H9 (cell line): ENCODE results near the gene RAB26. TPM values are rescaled to one million over a fixed set of nuclear protein-coding genes. Genes with fewer than 3 reads are reported as not detected.

Experiments
- DNase-seq: peaks from one replicate; pipeline ENCODE4 v3.0.0-alpha.2; 2017
- H2AFZ ChIP-seq: one replicate; pipeline ENCODE4 v1.6.1; 2013; ENCODE audit warnings: mild to moderate bottlenecking, low read length, control low read depth, moderate library complexity
- H2AK5ac ChIP-seq: 2 replicates; pipeline ENCODE4 v1.6.1; 2013; ENCODE audit warnings: low read length, control low read depth, mixed read lengths; ENCODE audit not compliant: insufficient read length
- H2BK120ac ChIP-seq: one replicate; pipeline ENCODE4 v1.6.1; 2013; ENCODE audit warnings: low read depth, mild to moderate bottlenecking, low read length, control low read depth, inconsistent platforms; ENCODE audit not compliant: poor library complexity, severe bottlenecking
- H2BK12ac ChIP-seq: 2 replicates; pipeline ENCODE4 v1.6.1; 2013; ENCODE audit warnings: low read length, control low read depth, mixed read lengths, low read depth; ENCODE audit not compliant: insufficient read length
- H2BK15ac ChIP-seq: 2 replicates; pipeline ENCODE4 v1.6.1; 2013; ENCODE audit warnings: low read depth, low read length, control low read depth
- H2BK20ac ChIP-seq: one replicate; pipeline ENCODE4 v1.6.1; 2013; ENCODE audit warnings: low read depth, mild to moderate bottlenecking, low read length, control low read depth, inconsistent platforms; ENCODE audit not compliant: poor library complexity, severe bottlenecking
- H2BK5ac ChIP-seq: 2 replicates; pipeline ENCODE4 v1.6.1; 2013; ENCODE audit warnings: low read length, control low read depth, mixed read lengths; ENCODE audit not compliant: insufficient read length
- H3K14ac ChIP-seq: 2 replicates; pipeline ENCODE4 v1.6.1; 2013; ENCODE audit warnings: low read length, control low read depth; ENCODE audit not compliant: insufficient read depth
- H3K18ac ChIP-seq: 2 replicates; pipeline ENCODE4 v1.6.1; 2013; ENCODE audit warnings: low read depth, mild to moderate bottlenecking, mixed read lengths, low read length, control low read depth; ENCODE audit not compliant: insufficient read length
- H3K23ac ChIP-seq: 2 replicates; pipeline ENCODE4 v1.6.1; 2013; ENCODE audit warnings: low read length, control low read depth, mixed read lengths, low read depth; ENCODE audit not compliant: insufficient read length
- H3K23me2 ChIP-seq: 2 replicates; pipeline ENCODE4 v1.6.1; 2013; ENCODE audit warnings: low read depth, mild to moderate bottlenecking, mixed read lengths, low read length, control low read depth; ENCODE audit not compliant: insufficient read length, poor library complexity, severe bottlenecking
- H3K27ac ChIP-seq: 2 replicates; pipeline ENCODE4 v1.5.1; 2013; ENCODE audit warnings: low read length, control low read depth, mixed read lengths, low read depth; ENCODE audit not compliant: insufficient read length
- H3K27me3 ChIP-seq: 2 replicates; pipeline ENCODE4 v1.6.1; 2013; ENCODE audit warnings: low read length, control low read depth, inconsistent platforms; ENCODE audit not compliant: insufficient read depth
- H3K4ac ChIP-seq: 2 replicates; pipeline ENCODE4 v1.6.1; 2013; ENCODE audit warnings: low read depth, mild to moderate bottlenecking, control low read depth, inconsistent platforms, low read length, moderate library complexity
- H3K4me1 ChIP-seq: 2 replicates; pipeline ENCODE4 v1.6.1; 2013; ENCODE audit warnings: low read length, control low read depth, inconsistent platforms; ENCODE audit not compliant: insufficient read depth
- H3K4me2 ChIP-seq: 2 replicates; pipeline ENCODE4 v1.6.1; 2013; ENCODE audit warnings: low read length, control low read depth, mixed read lengths; ENCODE audit not compliant: insufficient read length, insufficient read depth
- H3K56ac ChIP-seq: 2 replicates; pipeline ENCODE4 v1.6.1; 2013; ENCODE audit warnings: low read depth, mild to moderate bottlenecking, mixed read lengths, low read length, control low read depth; ENCODE audit not compliant: insufficient read length
- H3K79me1 ChIP-seq: 2 replicates; pipeline ENCODE4 v1.6.1; 2013; ENCODE audit warnings: low read depth, mild to moderate bottlenecking, moderate library complexity, low read length, control low read depth, inconsistent platforms; ENCODE audit not compliant: insufficient read depth, poor library complexity, severe bottlenecking
- H3K79me2 ChIP-seq: 2 replicates; pipeline ENCODE4 v1.6.1; 2013; ENCODE audit warnings: low read length, control low read depth, inconsistent platforms; ENCODE audit not compliant: insufficient read depth
- H3K9ac ChIP-seq: 2 replicates; pipeline ENCODE4 v1.6.1; 2013; ENCODE audit warnings: low read length, control low read depth, mixed read lengths; ENCODE audit not compliant: insufficient read length; ENCODE audit errors: extremely low read depth
- H3K9me3 ChIP-seq: one replicate; pipeline ENCODE4 v1.6.1; 2013; ENCODE audit warnings: low read depth, low read length, inconsistent platforms; ENCODE audit not compliant: control insufficient read depth
- H3T11ph ChIP-seq: one replicate; pipeline ENCODE4 v1.6.1; 2013; ENCODE audit warnings: mild to moderate bottlenecking, low read length, control low read depth, inconsistent platforms
- H4K20me1 ChIP-seq: one replicate; pipeline ENCODE4 v1.6.1; 2013; ENCODE audit not compliant: control insufficient read depth, insufficient read length, insufficient read depth
- H4K5ac ChIP-seq: 2 replicates; pipeline ENCODE4 v1.6.1; 2013; ENCODE audit warnings: low read depth, mild to moderate bottlenecking, mixed read lengths, low read length, control low read depth; ENCODE audit not compliant: insufficient read length
- H4K8ac ChIP-seq: replicated peaks from 2 replicates; pipeline ENCODE4 v1.6.1; 2013; ENCODE audit warnings: low read length, control low read depth, mixed read lengths, low read depth; ENCODE audit not compliant: insufficient read length
- H4K91ac ChIP-seq: 2 replicates; pipeline ENCODE4 v1.6.1; 2013; ENCODE audit warnings: low read depth, mild to moderate bottlenecking, moderate library complexity, mixed read lengths, low read length, control low read depth; ENCODE audit not compliant: insufficient read length
- H3K27ac Mint-ChIP-seq, 3 experiments: 2 replicates in 2 of 3; 3 replicates in 1 of 3; pipeline ENCODE4 v1.8.0; 2020 to 2021; ENCODE audit warnings: mixed read lengths in 3 of 3, mild to moderate bottlenecking in 1 of 3, moderate library complexity in 1 of 3
- H3K27me3 Mint-ChIP-seq: 2 replicates; pipeline ENCODE4 v1.8.0; 2021; ENCODE audit warnings: low read depth, mild to moderate bottlenecking, moderate library complexity, mixed read lengths
- H3K36me3 Mint-ChIP-seq, 3 experiments: 2 replicates in 2 of 3; 3 replicates in 1 of 3; pipeline ENCODE4 v1.8.0; 2020 to 2021; ENCODE audit warnings: low read depth in 3 of 3, mixed read lengths in 3 of 3; ENCODE audit not compliant: insufficient read depth in 1 of 3
- H3K4me1 Mint-ChIP-seq, 2 experiments: 2 replicates each; pipeline ENCODE4 v1.8.0; 2020; ENCODE audit warnings: mixed read lengths in 2 of 2
- H3K4me3 Mint-ChIP-seq, 2 experiments: 2 replicates in 1 of 2; 3 replicates in 1 of 2; pipeline ENCODE4 v1.8.0; 2020 to 2021; ENCODE audit warnings: mild to moderate bottlenecking in 2 of 2, mixed read lengths in 2 of 2, moderate library complexity in 1 of 2
- H3K9me3 Mint-ChIP-seq, 2 experiments: 2 replicates in 1 of 2; 3 replicates in 1 of 2; pipeline ENCODE4 v1.8.0; 2020; ENCODE audit warnings: mild to moderate bottlenecking in 2 of 2, mixed read lengths in 2 of 2, moderate library complexity in 1 of 2
- WGBS: extraction: QIAGEN DNeasy Blood & Tissue Kit; methylation state at CpG from one replicate; pipeline ENCODE4 v1.1.7; 2013; ENCODE audit warnings: missing lambda C conversion rate, low lambda C conversion rate, mixed read lengths; ENCODE audit not compliant: insufficient read length; ENCODE audit errors: extremely low coverage; 5-methylcytosine and 5-hydroxymethylcytosine counted together
- total RNA-seq: library from RNA; stranded (reverse); gene quantifications from 2 replicates; pipeline ENCODE4 v1.2.1, GENCODE V29; 2021
- TF ChIP-seq, protein P1 (sequence below): fragments of 200-600 bp; sonication (generic); conservative IDR thresholded peaks from 3 replicates; pipeline ENCODE4 v1.8.0; 2021; ENCODE audit warnings: antibody characterized with exemption, mild to moderate bottlenecking

The RAB26 gene
- total RNA-seq, 1 experiment from 2014 or later = 2.4 TPM

- no peaks in the 10 kb centered on the region for H3K79me2 ChIP-seq
- peaks cover 2% of the 10 kb centered on the region for H4K20me1 ChIP-seq
- no peaks in the 10 kb centered on the region for H3K4me1 ChIP-seq
- no peak overlapping the region for H2BK15ac ChIP-seq
- no peaks in the 10 kb centered on the region for H3K9me3 ChIP-seq
- no peak overlapping the region for H3K18ac ChIP-seq
- TF ChIP-seq, protein P1, sequence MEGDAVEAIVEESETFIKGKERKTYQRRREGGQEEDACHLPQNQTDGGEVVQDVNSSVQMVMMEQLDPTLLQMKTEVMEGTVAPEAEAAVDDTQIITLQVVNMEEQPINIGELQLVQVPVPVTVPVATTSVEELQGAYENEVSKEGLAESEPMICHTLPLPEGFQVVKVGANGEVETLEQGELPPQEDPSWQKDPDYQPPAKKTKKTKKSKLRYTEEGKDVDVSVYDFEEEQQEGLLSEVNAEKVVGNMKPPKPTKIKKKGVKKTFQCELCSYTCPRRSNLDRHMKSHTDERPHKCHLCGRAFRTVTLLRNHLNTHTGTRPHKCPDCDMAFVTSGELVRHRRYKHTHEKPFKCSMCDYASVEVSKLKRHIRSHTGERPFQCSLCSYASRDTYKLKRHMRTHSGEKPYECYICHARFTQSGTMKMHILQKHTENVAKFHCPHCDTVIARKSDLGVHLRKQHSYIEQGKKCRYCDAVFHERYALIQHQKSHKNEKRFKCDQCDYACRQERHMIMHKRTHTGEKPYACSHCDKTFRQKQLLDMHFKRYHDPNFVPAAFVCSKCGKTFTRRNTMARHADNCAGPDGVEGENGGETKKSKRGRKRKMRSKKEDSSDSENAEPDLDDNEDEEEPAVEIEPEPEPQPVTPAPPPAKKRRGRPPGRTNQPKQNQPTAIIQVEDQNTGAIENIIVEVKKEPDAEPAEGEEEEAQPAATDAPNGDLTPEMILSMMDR = no peak
- no peak overlapping the region for H3K9ac ChIP-seq
- no peak overlapping the region for H2AK5ac ChIP-seq
- no CpG with 5 or more reads among the region's 29 CpGs for WGBS
- H3K23ac ChIP-seq = no peak overlapping the region
- no peak overlapping the region for H3K27ac ChIP-seq
- no peaks in the 10 kb centered on the region for H3K4me1 Mint-ChIP-seq
- H3K79me1 ChIP-seq = no peaks in the 10 kb centered on the region
- no peak overlapping the region for H4K91ac ChIP-seq
- H3K27me3 Mint-ChIP-seq = no peaks in the 10 kb centered on the region
- H4K5ac ChIP-seq = no peak overlapping the region
- H2AFZ ChIP-seq = no peak overlapping the region
- H3K9me3 Mint-ChIP-seq = no peaks in the 10 kb centered on the region
- H3K23me2 ChIP-seq = peaks cover 4% of the 10 kb centered on the region
- H2BK5ac ChIP-seq = no peak overlapping the region
- H3K56ac ChIP-seq = no peak overlapping the region
- H2BK12ac ChIP-seq = no peak overlapping the region
- no peak overlapping the region for H3K4ac ChIP-seq
- no peak overlapping the region for H3K4me2 ChIP-seq
- no peak overlapping the region for H4K8ac ChIP-seq
- H3T11ph ChIP-seq = no peak overlapping the region
- no peak overlapping the region for H2BK120ac ChIP-seq
- H3K4me3 Mint-ChIP-seq = no peak overlapping the region; a peak in 1 of 5 replicates
- DNase-seq = no peak
- H3K27ac Mint-ChIP-seq = peak overlapping the region in 2 of 3 experiments; percentile 70 to 92; a peak in 2 of 7 replicates
- no peak overlapping the region for H3K14ac ChIP-seq
- peaks cover 11 to 52% (median 48%) of the 10 kb centered on the region in 3 experiments for H3K36me3 Mint-ChIP-seq
- no peaks in the 10 kb centered on the region for H3K27me3 ChIP-seq
- no peak overlapping the region for H2BK20ac ChIP-seq
Measured at GRCh38 chr16:2172688-2173335, 24.4 kb downstream of the RAB26 start.
